ENCODE measurements around the gene OXER1. TPM values are rescaled to one million over a fixed set of nuclear protein-coding genes. Genes with fewer than 3 reads are reported as not detected.
A peak's percentile ranks its signal among the peaks of the same experiment; 100 is the strongest.

OXER1 gene
- total and polyA plus RNA-seq, 12 donors = 0.16 to 11.2 (median 1.5) TPM; not detected in 1

GRCh38 chr2:42784204-42784880, 20.4 kb upstream of the OXER1 start:
- 60 to 68% (median 68%) methylated on average over 4 to 6 of the region's 7 CpGs for WGBS, 4 donors
- Histone ChIP-seq H3K9me3 (replicated peaks in 1 of 3) (no peaks in the 10 kb centered on the region), H3K36me3 (replicated peaks in 1 of 2) (no peaks in the 10 kb centered on the region), H3K4me1 (replicated peaks in 1 of 2) (no peaks in the 10 kb centered on the region), H3K4me3 (no peak overlapping the region), H3K27ac (no peak overlapping the region), H3K27me3 (no peaks in the 10 kb centered on the region)
- no peak for TF ChIP-seq CTCF (IDR thresholded peaks at IDR 0.05)
- no peak for TF ChIP-seq POLR2A (IDR thresholded peaks at IDR 0.05)
- intact Hi-C loops (cut with DNase I) = no loop called here
- peak in 6 of 7 donors; percentile 34 to 67 (median 60) for DNase-seq

GRCh38 chr2:42783511-42783910, 19.6 kb upstream of the OXER1 start:
- WGBS, 4 donors = 83 to 96% (median 91%) methylated on average over 8 to 9 of the region's 9 CpGs
- Histone ChIP-seq H3K4me1 (replicated peaks in 1 of 2) (no peaks in the 10 kb centered on the region), H3K4me3 (no peak overlapping the region), H3K36me3 (replicated peaks in 1 of 2) (no peaks in the 10 kb centered on the region), H3K27ac (no peak overlapping the region), H3K9me3 (replicated peaks in 1 of 3) (no peaks in the 10 kb centered on the region), H3K27me3 (no peaks in the 10 kb centered on the region)
- no peak for TF ChIP-seq CTCF (IDR thresholded peaks at IDR 0.05)
- TF ChIP-seq POLR2A (IDR thresholded peaks at IDR 0.05) = no peak
- no peak for DNase-seq
- intact Hi-C loops (cut with DNase I) = no loop called here

- Histone ChIP-seq H3K4me3 (no peak overlapping the region), H3K27ac (no peak overlapping the region), H3K9me3 (replicated peaks in 1 of 3) (no peaks in the 10 kb centered on the region), H3K27me3 (no peaks in the 10 kb centered on the region), H3K36me3 (replicated peaks in 1 of 2) (no peaks in the 10 kb centered on the region), H3K4me1 (replicated peaks in 1 of 2) (no peaks in the 10 kb centered on the region)
- intact Hi-C loops (cut with DNase I) = no loop called here
- TF ChIP-seq POLR2A (IDR thresholded peaks at IDR 0.05) (no peak), CTCF (IDR thresholded peaks at IDR 0.05) (no peak)
- no peak for DNase-seq
- WGBS, 4 donors = 68 to 96% (median 85%) methylated on average over 1 of the region's 1 CpG
These were observed 17.2 kb upstream of the OXER1 start for GRCh38 chr2:42781181-42781580.

GRCh38 chr2:42777883-42778805, 14.2 kb upstream of the OXER1 start:
- H3K4me3 ChIP-seq = no peak overlapping the region
- intact Hi-C loops (cut with DNase I) = no loop called here
- H3K27me3 ChIP-seq = no peaks in the 10 kb centered on the region
- no peak overlapping the region for H3K27ac ChIP-seq
- no peak for DNase-seq
- no peaks in the 10 kb centered on the region for H3K4me1 ChIP-seq (replicated peaks in 1 of 2)
- H3K9me3 ChIP-seq (replicated peaks in 1 of 3) = no peaks in the 10 kb centered on the region
- H3K36me3 ChIP-seq (replicated peaks in 1 of 2) = no peaks in the 10 kb centered on the region
- TF ChIP-seq POLR2A (IDR thresholded peaks at IDR 0.05) (no peak), CTCF (IDR thresholded peaks at IDR 0.05) (no peak)
- 90 to 99% (median 92%) methylated on average over 3 of the region's 3 CpGs for WGBS, 4 donors
